HEK293 (cell line): ENCODE results near the gene UBA3.

Source experiments
- CTCF ChIA-PET: fragments of 350-600 bp; formaldehyde crosslinking; extraction: SDS; loops from one replicate; lab custom pipeline; 2021; ENCODE audit warnings: antibody characterized with exemption; lab: Yijun Ruan, JAX
- POLR2A ChIA-PET: fragments of 300-600 bp; formaldehyde crosslinking; extraction: SDS; loops from one replicate; lab custom pipeline; 2020; ENCODE audit warnings: antibody characterized with exemption, inconsistent platforms; lab: Yijun Ruan, JAX
- H3K27ac ChIP-seq: fragments of 200-500 bp; sonication (Bioruptor generic); 2 replicates; pipeline ENCODE4 v1.5.1; 2014; ENCODE audit warnings: low read depth, low read length, control low read depth, inconsistent platforms; ENCODE audit errors: extremely low read depth
- H3K36me3 ChIP-seq, 2 experiments: fragments of 200-500 bp in 1 of 2; sonication (Bioruptor generic) in 1 of 2; 1 replicate in 1 of 2; 2 replicates in 1 of 2; pipeline ENCODE4 v1.5.1; 2014 to 2017; ENCODE audit warnings: inconsistent platforms in 2 of 2, low read length in 2 of 2; ENCODE audit not compliant: control insufficient read depth in 2 of 2, insufficient read depth in 1 of 2
- H3K4me1 ChIP-seq: fragments of 200-500 bp; sonication (Bioruptor generic); 2 replicates; pipeline ENCODE4 v1.5.1; 2014; ENCODE audit warnings: mild to moderate bottlenecking, low read length, inconsistent platforms; ENCODE audit not compliant: control insufficient read depth, insufficient read depth
- H3K4me3 ChIP-seq: 2 replicates; pipeline ENCODE4 v1.5.1; 2011; ENCODE audit warnings: low read depth, mild to moderate bottlenecking, control low read depth, low read length, moderate library complexity
- H3K9me3 ChIP-seq: fragments of 200-500 bp; sonication (Bioruptor generic); 2 replicates; pipeline ENCODE4 v1.5.1; 2014; ENCODE audit warnings: low read depth, low read length, inconsistent platforms; ENCODE audit not compliant: control insufficient read depth, insufficient read depth
- GLI2 ChIP-seq: fragments of 450-650 bp; formaldehyde crosslinking; IDR thresholded peaks from 2 replicates; pipeline ENCODE4; 2017; ENCODE audit warnings: missing biosample characterization, missing genetic modification characterization, low read depth, borderline replicate concordance
- INSM2 ChIP-seq: fragments of 450-650 bp; formaldehyde crosslinking; IDR thresholded peaks from 2 replicates; pipeline ENCODE4 v1.5.1; 2016; ENCODE audit warnings: missing biosample characterization, missing genetic modification characterization
- KLF16 ChIP-seq: fragments of 450-650 bp; formaldehyde crosslinking; IDR thresholded peaks from 2 replicates; pipeline ENCODE4 v1.5.1; 2017; ENCODE audit warnings: missing biosample characterization, missing genetic modification characterization
- PRDM1 ChIP-seq: fragments of 450-650 bp; formaldehyde crosslinking; IDR thresholded peaks from 2 replicates; pipeline ENCODE4; 2016; ENCODE audit warnings: missing biosample characterization, missing genetic modification characterization
- SCRT2 ChIP-seq: fragments of 450-650 bp; formaldehyde crosslinking; IDR thresholded peaks from 2 replicates; pipeline ENCODE4 v1.5.1; 2016; ENCODE audit warnings: missing biosample characterization, missing genetic modification characterization
- ZBTB17 ChIP-seq: fragments of 450-650 bp; formaldehyde crosslinking; IDR thresholded peaks from 2 replicates; pipeline ENCODE4 v1.5.1; 2016; ENCODE audit warnings: missing biosample characterization, missing genetic modification characterization
- ZBTB21 ChIP-seq: fragments of 450-650 bp; formaldehyde crosslinking; IDR thresholded peaks from 2 replicates; pipeline ENCODE4 v1.5.1; 2017; ENCODE audit warnings: missing biosample characterization, missing genetic modification characterization
- ZEB2 ChIP-seq: fragments of 450-650 bp; formaldehyde crosslinking; IDR thresholded peaks from 2 replicates; pipeline ENCODE4 v1.5.1; 2016; ENCODE audit warnings: missing biosample characterization, missing genetic modification characterization
- ZNF10 ChIP-seq: fragments of 450-650 bp; formaldehyde crosslinking; IDR thresholded peaks from 2 replicates; pipeline ENCODE4 v1.5.1; 2017; ENCODE audit warnings: missing biosample characterization, missing genetic modification characterization
- ZNF292 ChIP-seq: fragments of 450-650 bp; formaldehyde crosslinking; IDR thresholded peaks from 2 replicates; pipeline ENCODE4 v1.5.1; 2016; ENCODE audit warnings: low read depth, missing biosample characterization, missing genetic modification characterization, borderline replicate concordance
- ZNF335 ChIP-seq: fragments of 450-650 bp; formaldehyde crosslinking; conservative IDR thresholded peaks from 2 replicates; pipeline ENCODE4 v1.5.1; 2016; ENCODE audit warnings: missing biosample characterization, missing genetic modification characterization
- ZNF341 ChIP-seq: fragments of 450-650 bp; formaldehyde crosslinking; IDR thresholded peaks from 2 replicates; pipeline ENCODE4; 2016; ENCODE audit warnings: low read depth, missing biosample characterization, missing genetic modification characterization
- ZNF350 ChIP-seq: fragments of 450-650 bp; formaldehyde crosslinking; IDR thresholded peaks from 2 replicates; pipeline ENCODE4 v1.5.0; 2017; ENCODE audit warnings: missing biosample characterization, mild to moderate bottlenecking, missing genetic modification characterization
- ZNF398 ChIP-seq: fragments of 450-650 bp; formaldehyde crosslinking; IDR thresholded peaks from 2 replicates; pipeline ENCODE4 v1.5.1; 2017; ENCODE audit warnings: missing biosample characterization, missing genetic modification characterization
- ZNF513 ChIP-seq: fragments of 450-650 bp; IDR thresholded peaks from 2 replicates; pipeline ENCODE4 v1.5.1; 2018; ENCODE audit warnings: missing biosample characterization, missing genetic modification characterization
- ZNF518A ChIP-seq: fragments of 450-650 bp; formaldehyde crosslinking; conservative IDR thresholded peaks from 2 replicates; pipeline ENCODE4 v1.5.1; 2016; ENCODE audit warnings: low read depth, missing biosample characterization, missing genetic modification characterization
- ZNF629 ChIP-seq: fragments of 450-650 bp; formaldehyde crosslinking; IDR thresholded peaks from 2 replicates; pipeline ENCODE4 v1.5.1; 2017; ENCODE audit warnings: missing biosample characterization, missing genetic modification characterization
- ZNF639 ChIP-seq: fragments of 450-650 bp; formaldehyde crosslinking; IDR thresholded peaks from 2 replicates; pipeline ENCODE4 v1.5.1; 2016; ENCODE audit warnings: missing biosample characterization, missing genetic modification characterization
- ZNF660 ChIP-seq: fragments of 450-650 bp; IDR thresholded peaks from 2 replicates; pipeline ENCODE4 v1.5.1; 2018; ENCODE audit warnings: missing biosample characterization, mild to moderate bottlenecking, missing genetic modification characterization
- ZNF677 ChIP-seq: fragments of 450-650 bp; IDR thresholded peaks from 2 replicates; pipeline ENCODE4 v1.5.0; 2018; ENCODE audit warnings: missing biosample characterization, mild to moderate bottlenecking, missing genetic modification characterization, moderate library complexity
- ZNF701 ChIP-seq: fragments of 450-650 bp; formaldehyde crosslinking; IDR thresholded peaks from 2 replicates; pipeline ENCODE4 v1.5.1; 2016; ENCODE audit warnings: missing biosample characterization, missing genetic modification characterization
- ZNF707 ChIP-seq: fragments of 450-650 bp; formaldehyde crosslinking; IDR thresholded peaks from 2 replicates; pipeline ENCODE4 v1.5.1; 2016; ENCODE audit warnings: missing biosample characterization, missing genetic modification characterization
- ZNF776 ChIP-seq: fragments of 450-650 bp; formaldehyde crosslinking; IDR thresholded peaks from 2 replicates; pipeline ENCODE4 v1.5.0; 2017; ENCODE audit warnings: missing biosample characterization, missing genetic modification characterization, borderline replicate concordance
- ZNF791 ChIP-seq: fragments of 450-650 bp; formaldehyde crosslinking; IDR thresholded peaks from 2 replicates; pipeline ENCODE4 v1.5.1; 2016; ENCODE audit warnings: missing biosample characterization, missing genetic modification characterization
- ZSCAN30 ChIP-seq: fragments of 450-650 bp; IDR thresholded peaks from 2 replicates; pipeline ENCODE4 v1.5.1; 2018; ENCODE audit warnings: missing biosample characterization, mild to moderate bottlenecking, missing genetic modification characterization, moderate library complexity

Gene UBA3

GRCh38 chr3:69052472-69052898 is 27.7 kb downstream of the UBA3 start (continued):
- TF ChIP-seq ZNF518A (tag by site-specific recombination) (peak; percentile 80), ZNF701 (tag by site-specific recombination) (no peak), PRDM1 (tag by site-specific recombination) (0 out of 2 replicates have a peak, but pooled peaks have one; percentile 15), ZNF292 (tag by site-specific recombination) (no peak), ZNF660 (tag by site-specific recombination) (0 out of 2 replicates have a peak, but pooled peaks have one; percentile 4)
- TF ChIP-seq, all 188 proteins: peak for 11

GRCh38 chr3:69051756-69052471 is 28.3 kb downstream of the UBA3 start, which contains the start of gene TMF1:
Gene TMF1, minus strand, starts transcription at chr3:69052333. Its CDS starts 247 bp downstream, at chr3:69052086.
- H3K4me3 ChIP-seq: peak within 1 kb of the TSS; percentile 87
- ChIA-PET POLR2A (interaction anchor here (1.0 to 1.6 kb wide), 2 partner anchors 27 to 38 kb away, joined by 3 to 6 read pairs; partner anchors contain the start of gene EOGT), CTCF (interaction anchor here (0.6 to 1.4 kb wide), 2 partner anchors 9 to 54 kb away, joined by 3 read pairs; no protein-coding TSS in a partner anchor)
- no peaks in the 10 kb centered on the region for H3K4me1 ChIP-seq
- H3K9me3 ChIP-seq: no peaks in the 10 kb centered on the region
- peaks cover 12 to 39% of the 10 kb centered on the region in 2 experiments; a peak in 2 of 3 replicates for H3K36me3 ChIP-seq
- peak within 1 kb of the TSS; percentile 68 for H3K27ac ChIP-seq
- no peak for TF ChIP-seq KLF16 (tag by site-specific recombination)
- no peak for TF ChIP-seq GLI2 (tag by site-specific recombination)
- no peak for TF ChIP-seq ZNF791
- no peak for TF ChIP-seq ZNF707 (tag by site-specific recombination)
- TF ChIP-seq ZNF10 (tag by site-specific recombination): no peak
- no peak for TF ChIP-seq INSM2 (tag by site-specific recombination)
- TF ChIP-seq ZNF398 (tag by site-specific recombination): no peak
- TF ChIP-seq ZBTB21 (tag by site-specific recombination): peak; percentile 89
- TF ChIP-seq ZNF776: no peak
- TF ChIP-seq ZNF677 (tag by site-specific recombination): no peak
- TF ChIP-seq SCRT2 (tag by site-specific recombination): no peak
- TF ChIP-seq ZSCAN30 (tag by site-specific recombination): no peak; the same call in 1 of the 2 replicates
- peak; percentile 96 for TF ChIP-seq ZNF629 (tag by site-specific recombination)
- TF ChIP-seq ZNF335 (tag by site-specific recombination): peak; percentile 80
- TF ChIP-seq ZNF513 (tag by site-specific recombination): no peak
- TF ChIP-seq ZBTB17 (tag by site-specific recombination): peak; percentile 96
- TF ChIP-seq ZNF341 (tag by site-specific recombination): peak; percentile 91
- 0 out of 2 replicates have a peak, but pooled peaks have one; percentile 41 for TF ChIP-seq ZEB2 (tag by site-specific recombination)
- no peak for TF ChIP-seq ZNF639
- TF ChIP-seq ZNF350: no peak
